Right cardiac atrium (tissue), 5 donors: Measurements from ENCODE around the gene NCAM1. TPM values are rescaled to one million over a fixed set of nuclear protein-coding genes. Genes with fewer than 3 reads are reported as not detected.

Experiments used
- ATAC-seq, 2 donors: fragments of 200-7000 bp; cut with Tn5 transposase; one replicate each; pipeline versions ENCODE4 v1.8.0 to v1.9.1; 2020; ENCODE audit warnings: moderate library complexity in 2 of 2, mild to moderate bottlenecking in 1 of 2
- DNase-seq, 3 donors: peaks; one replicate each; pipeline ENCODE4 v3.0.0-alpha.2; 2020
- H3K27ac ChIP-seq: one replicate; pipeline ENCODE4 v1.5.1; 2013; ENCODE audit warnings: mild to moderate bottlenecking, low read length, control low read depth, moderate library complexity
- H3K27me3 ChIP-seq: one replicate; pipeline ENCODE4 v1.6.1; 2013; ENCODE audit not compliant: control insufficient read depth, insufficient read depth
- H3K4me1 ChIP-seq: one replicate; pipeline ENCODE4 v1.6.1; 2013; ENCODE audit warnings: low read length; ENCODE audit not compliant: control insufficient read depth, insufficient read depth
- H3K4me3 ChIP-seq: one replicate; pipeline ENCODE4 v1.5.1; 2013; ENCODE audit warnings: low read length, control low read depth
- H3K9me3 ChIP-seq: one replicate; pipeline ENCODE4 v1.6.1; 2013; ENCODE audit warnings: low read length; ENCODE audit not compliant: control insufficient read depth
- WGBS: extraction: QIAGEN DNeasy Blood & Tissue Kit; methylation state at CpG from one replicate; pipeline ENCODE4 v1.1.7; 2013; 5-methylcytosine and 5-hydroxymethylcytosine counted together
- intact Hi-C, 4 donors: fragments of 100-400 bp; cut with DNase I; formaldehyde crosslinking; loops; one replicate each; pipeline versions ENCODE4 v1.11.0 to v1.14.0; 2022 to 2023
- polyA plus RNA-seq: library from polyadenylated mRNA; stranded (reverse); fragments of 200-250 nt; gene quantifications from one replicate; pipeline ENCODE4 v1.2.3, GENCODE V29; 2013
- total RNA-seq, 4 donors: library from RNA; stranded (reverse); fragmentation: NEBNext Ultra II Directional; extraction: Animal tissue kit (Norgen Biotek cat#: 25700); gene quantifications; one replicate each; pipeline ENCODE4 v1.2.1, GENCODE V29; 2021
- donor health status: healthy with polysubstance abuse.
- donor health status: DM: no; HTN: yes; CAD: no.
- donor health status: DM: no; HTN: no; CAD: no.
- donor health status: DM: no; HTN: yes; CAD: no; lungs with severe emphysema.
- donor health status: DM: yes; HTN: yes; CAD: no.

NCAM1 gene
- total and polyA plus RNA-seq, 5 donors, result 87.9 to 303 (median 222) TPM

- intact Hi-C loops, result no loop called here
- no peak overlapping the region for H3K4me3 ChIP-seq
- no peaks in the 10 kb centered on the region for H3K4me1 ChIP-seq
- H3K27ac ChIP-seq, result no peak overlapping the region
- ATAC-seq, result no peak
- H3K9me3 ChIP-seq, result no peaks in the 10 kb centered on the region
- DNase-seq, result no peak
- H3K27me3 ChIP-seq, result no peaks in the 10 kb centered on the region
Measured at GRCh38 chr11:113152500-113152899, 191.3 kb downstream of the NCAM1 start.

DNA sequence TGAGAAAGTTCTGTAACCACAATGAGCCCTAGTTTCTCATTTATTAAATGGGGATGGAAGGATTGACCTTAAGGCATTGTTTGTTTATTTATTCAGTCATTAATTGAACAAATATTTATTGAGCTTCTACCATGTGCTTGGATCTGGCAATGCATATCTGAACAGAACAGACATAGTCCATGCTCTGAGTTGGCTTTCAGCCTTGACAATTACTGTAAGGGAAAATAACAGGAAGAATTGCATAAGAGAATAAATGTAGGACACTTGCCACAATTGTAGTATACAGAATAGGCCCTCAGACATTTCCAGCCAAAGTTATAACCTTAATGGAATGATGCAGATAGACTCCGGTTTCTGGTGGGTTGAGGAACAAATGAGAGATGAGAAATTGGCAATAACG lies 192.6 kb downstream of the NCAM1 start:
- no peak for DNase-seq
- H3K27ac ChIP-seq, result no peak overlapping the region
- no peaks in the 10 kb centered on the region for H3K9me3 ChIP-seq
- no peaks in the 10 kb centered on the region for H3K4me1 ChIP-seq
- H3K4me3 ChIP-seq, result no peak overlapping the region
- peak; percentile 54 to 60 for ATAC-seq
- 54% methylated on average over 2 of the region's 2 CpGs for WGBS
- no peaks in the 10 kb centered on the region for H3K27me3 ChIP-seq
- intact Hi-C loops, result no loop called here

DNA sequence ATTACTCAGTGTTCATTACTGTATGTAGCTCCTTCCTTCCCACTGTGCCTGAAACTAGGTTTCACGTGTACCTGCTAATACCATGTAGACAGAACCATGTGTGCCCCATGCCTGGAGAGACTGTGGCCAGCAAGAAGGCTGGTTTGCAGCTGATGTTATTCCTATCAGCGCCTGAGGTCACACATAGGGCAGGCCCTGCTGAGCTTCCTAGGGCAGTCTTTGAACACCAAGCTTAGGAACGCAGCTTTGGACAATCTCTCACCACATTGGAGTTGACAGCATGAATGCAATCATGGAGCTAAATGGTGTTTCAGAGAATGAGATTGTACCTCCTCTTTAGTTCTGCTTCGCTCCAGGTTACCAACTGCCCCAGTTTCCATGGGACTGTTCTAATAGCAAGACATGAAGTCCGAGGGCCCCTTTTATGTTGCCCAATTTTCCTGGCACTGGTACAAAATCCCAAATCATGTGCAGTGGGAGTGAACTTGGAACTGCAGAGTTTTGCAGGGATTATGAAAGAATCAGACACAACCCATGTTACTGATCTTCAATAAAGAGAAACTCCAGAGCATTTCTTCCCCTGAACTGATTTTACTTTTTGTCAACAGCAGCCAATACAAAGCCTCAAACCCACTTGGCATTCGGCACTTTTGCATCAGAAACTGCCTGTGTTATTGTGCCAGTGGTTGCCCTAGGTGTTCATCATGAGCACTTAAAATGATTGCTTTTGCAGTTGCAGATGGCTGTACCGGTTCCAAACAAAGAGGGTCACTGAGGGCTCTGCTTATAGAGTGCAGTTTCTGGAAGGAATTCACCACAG lies 199.0 kb downstream of the NCAM1 start:
- Histone ChIP-seq H3K9me3 (no peaks in the 10 kb centered on the region), H3K27me3 (no peaks in the 10 kb centered on the region), H3K4me1 (peaks cover 17% of the 10 kb centered on the region), H3K4me3 (no peak overlapping the region), H3K27ac (peak overlapping the region; percentile 72)
- peak in 1 of 3 donors; percentile 20 for DNase-seq
- 52% methylated on average over 7 of the region's 7 CpGs for WGBS
- ATAC-seq, result peak; percentile 50 to 51
- intact Hi-C loops, result no loop called here

GRCh38 chr11:113160808-113161124 lies 199.5 kb downstream of the NCAM1 start:
- ATAC-seq, result no peak
- 59% methylated on average over 6 of the region's 6 CpGs for WGBS
- no peak for DNase-seq
- Histone ChIP-seq H3K27me3 (no peaks in the 10 kb centered on the region), H3K27ac (peak overlapping the region; percentile 72), H3K4me1 (peaks cover 17% of the 10 kb centered on the region), H3K9me3 (no peaks in the 10 kb centered on the region), H3K4me3 (no peak overlapping the region)
- intact Hi-C loops, result no loop called here

- Histone ChIP-seq H3K4me1 (peaks cover 17% of the 10 kb centered on the region), H3K4me3 (no peak overlapping the region), H3K9me3 (no peaks in the 10 kb centered on the region), H3K27me3 (no peaks in the 10 kb centered on the region), H3K27ac (peak overlapping the region; percentile 66)
- intact Hi-C loops, result no loop called here
- DNase-seq (peak in 2 of 3 donors; percentile 12 to 53), ATAC-seq (peak; percentile 77)
- WGBS, result 34% methylated on average over 5 of the region's 5 CpGs
Measured at GRCh38 chr11:113161711-113162591, 200.7 kb downstream of the NCAM1 start.

- Histone ChIP-seq H3K27ac (peak overlapping the region; percentile 3), H3K4me3 (no peak overlapping the region), H3K9me3 (no peaks in the 10 kb centered on the region), H3K4me1 (peaks cover 18% of the 10 kb centered on the region), H3K27me3 (no peaks in the 10 kb centered on the region)
- WGBS, result 25% methylated on average over 10 of the region's 10 CpGs
- intact Hi-C loops, result no loop called here
- ATAC-seq (peak; percentile 83 to 89), DNase-seq (peak; percentile 46 to 80 (median 65))
Measured at GRCh38 chr11:113162592-113162962, 201.4 kb downstream of the NCAM1 start.

- Histone ChIP-seq H3K4me3 (no peak overlapping the region), H3K4me1 (peaks cover 19% of the 10 kb centered on the region), H3K27ac (peak overlapping the region; percentile 3), H3K9me3 (no peaks in the 10 kb centered on the region), H3K27me3 (no peaks in the 10 kb centered on the region)
- 44% methylated on average over 9 of the region's 9 CpGs for WGBS
- peak in 2 of 3 donors; percentile 66 to 70 for DNase-seq
- ATAC-seq, result peak; percentile 39 to 52
- intact Hi-C loops, result no loop called here
Measured at GRCh38 chr11:113163291-113164030, 202.2 kb downstream of the NCAM1 start.

DNA sequence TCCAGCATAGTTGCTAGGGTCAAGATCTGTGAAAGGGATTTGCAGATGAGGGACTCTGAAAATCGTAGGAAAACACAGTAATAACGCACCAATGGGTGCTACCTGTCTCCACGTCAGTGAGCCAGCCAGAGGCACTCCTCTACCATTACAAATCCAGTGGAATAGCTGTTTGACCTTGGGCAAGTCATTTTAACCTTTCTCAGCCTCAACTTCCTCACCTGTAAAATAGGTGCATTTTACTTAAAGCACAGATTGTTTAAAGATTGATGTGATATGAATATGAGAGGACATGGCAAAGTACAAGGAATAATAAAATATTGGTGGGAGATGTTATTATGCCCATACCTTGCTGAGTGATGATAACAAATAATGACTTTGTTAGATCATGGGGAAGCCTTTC lies 205.1 kb downstream of the NCAM1 start:
- intact Hi-C loops, result no loop called here
- no peak for ATAC-seq
- WGBS, result 96% methylated on average over 3 of the region's 3 CpGs
- Histone ChIP-seq H3K4me3 (no peak overlapping the region), H3K4me1 (peaks cover 12% of the 10 kb centered on the region), H3K27me3 (no peaks in the 10 kb centered on the region), H3K27ac (no peak overlapping the region), H3K9me3 (no peaks in the 10 kb centered on the region)
- no peak for DNase-seq

- intact Hi-C loops, result no loop called here
- ATAC-seq (no peak), DNase-seq (peak in 2 of 3 donors; percentile 24 to 62)
- H3K4me1 ChIP-seq, result peaks cover 12% of the 10 kb centered on the region
- H3K27me3 ChIP-seq, result no peaks in the 10 kb centered on the region
- WGBS, result 67% methylated on average over 6 of the region's 6 CpGs
- no peaks in the 10 kb centered on the region for H3K9me3 ChIP-seq
- no peak overlapping the region for H3K4me3 ChIP-seq
- no peak overlapping the region for H3K27ac ChIP-seq
Measured at GRCh38 chr11:113167599-113167998, 206.4 kb downstream of the NCAM1 start.

DNA sequence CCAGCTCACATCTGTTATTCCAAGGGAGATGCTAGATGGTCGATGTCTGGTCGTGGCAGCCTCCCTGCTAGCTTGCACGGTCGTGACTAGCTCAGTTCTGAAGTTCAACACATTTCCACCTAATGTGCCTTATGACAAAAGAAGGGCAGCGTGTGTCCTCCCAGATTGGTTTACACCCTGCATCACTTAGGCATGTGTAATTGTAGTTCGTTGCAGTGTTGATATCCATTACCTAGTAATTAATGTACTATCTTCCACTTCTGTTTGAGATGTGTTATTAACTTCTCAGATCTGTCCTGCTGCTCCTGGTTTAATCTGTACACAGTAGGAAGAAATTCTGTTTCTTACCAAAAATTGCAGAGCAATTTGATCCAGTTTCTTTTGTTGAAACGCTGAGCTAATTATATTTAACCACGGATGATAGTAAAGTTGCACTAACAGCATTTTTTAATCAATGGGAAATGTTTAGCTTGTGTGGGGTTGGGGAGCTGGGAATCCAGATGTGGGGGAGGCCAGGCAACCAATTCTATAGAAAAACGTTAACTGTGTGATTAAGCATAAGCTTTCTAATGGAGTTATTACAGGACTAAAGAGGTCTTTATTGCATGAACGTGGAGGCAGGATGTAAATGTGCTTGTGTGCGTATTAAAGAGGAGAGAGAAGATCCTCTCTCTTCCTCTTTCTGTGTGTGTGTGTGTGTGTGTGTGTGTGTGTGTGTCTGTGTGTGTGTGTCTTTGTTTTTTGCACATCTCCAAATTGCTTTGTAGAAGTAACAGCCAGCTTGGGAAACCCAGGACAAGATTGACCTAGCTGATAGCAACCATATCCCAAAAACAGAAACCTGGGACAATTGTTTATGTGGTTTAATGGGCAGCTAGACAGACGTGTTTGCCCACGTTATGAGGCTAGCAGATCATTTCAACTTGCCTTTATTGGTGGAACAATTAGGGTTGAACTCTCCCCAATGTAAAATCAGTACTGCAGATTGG lies 207.4 kb downstream of the NCAM1 start:
- 44% methylated on average over 13 of the region's 13 CpGs for WGBS
- no peak for ATAC-seq

More for the DNA sequence above, 207.4 kb downstream of the NCAM1 start:
- no peaks in the 10 kb centered on the region for H3K27me3 ChIP-seq
- H3K4me3 ChIP-seq, result no peak overlapping the region
- no peaks in the 10 kb centered on the region for H3K9me3 ChIP-seq
- H3K4me1 ChIP-seq, result peaks cover 4% of the 10 kb centered on the region
- no peak overlapping the region for H3K27ac ChIP-seq
- DNase-seq, result no peak
- intact Hi-C loops, result no loop called here
